GM10266 (cell line): Measurements from ENCODE around the gene ANK2.

Experiments used
- DNase-seq: peaks from one replicate; pipeline ENCODE4 v3.0.0; 2012; ENCODE audit errors: extremely low spot score
- TF ChIP-seq, protein P1 (sequence below): IDR thresholded peaks from 2 replicates; pipeline ENCODE4 v1.5.1; 2012; ENCODE audit warnings: mild to moderate bottlenecking, low read depth; ENCODE audit not compliant: control insufficient read depth, insufficient read depth; ENCODE audit errors: missing control alignments

Gene ANK2

DNA sequence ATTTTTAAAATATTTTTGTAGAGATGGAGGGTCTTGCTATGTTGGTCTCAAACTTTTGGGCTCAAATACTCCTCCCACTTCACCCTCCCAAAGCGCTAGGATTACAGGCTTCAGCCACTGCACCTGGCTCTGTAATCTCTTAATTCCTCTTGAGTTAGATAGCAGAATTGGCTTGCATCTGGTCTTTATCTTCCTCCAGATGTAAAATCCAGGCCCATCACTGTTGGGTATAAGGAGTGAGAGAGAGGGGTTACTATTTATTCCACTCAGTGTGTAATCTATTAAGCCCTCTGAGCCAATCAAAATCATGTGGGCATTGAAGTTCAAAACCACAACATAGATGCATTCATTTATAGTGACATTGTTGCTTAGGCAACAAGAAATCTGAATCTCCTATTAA, 33.9 kb downstream of the ANK2 start:
- DNase-seq, result no peak

GRCh38 chr4:113086172-113086695, 36.8 kb downstream of the ANK2 start:
- TF ChIP-seq, protein P1, sequence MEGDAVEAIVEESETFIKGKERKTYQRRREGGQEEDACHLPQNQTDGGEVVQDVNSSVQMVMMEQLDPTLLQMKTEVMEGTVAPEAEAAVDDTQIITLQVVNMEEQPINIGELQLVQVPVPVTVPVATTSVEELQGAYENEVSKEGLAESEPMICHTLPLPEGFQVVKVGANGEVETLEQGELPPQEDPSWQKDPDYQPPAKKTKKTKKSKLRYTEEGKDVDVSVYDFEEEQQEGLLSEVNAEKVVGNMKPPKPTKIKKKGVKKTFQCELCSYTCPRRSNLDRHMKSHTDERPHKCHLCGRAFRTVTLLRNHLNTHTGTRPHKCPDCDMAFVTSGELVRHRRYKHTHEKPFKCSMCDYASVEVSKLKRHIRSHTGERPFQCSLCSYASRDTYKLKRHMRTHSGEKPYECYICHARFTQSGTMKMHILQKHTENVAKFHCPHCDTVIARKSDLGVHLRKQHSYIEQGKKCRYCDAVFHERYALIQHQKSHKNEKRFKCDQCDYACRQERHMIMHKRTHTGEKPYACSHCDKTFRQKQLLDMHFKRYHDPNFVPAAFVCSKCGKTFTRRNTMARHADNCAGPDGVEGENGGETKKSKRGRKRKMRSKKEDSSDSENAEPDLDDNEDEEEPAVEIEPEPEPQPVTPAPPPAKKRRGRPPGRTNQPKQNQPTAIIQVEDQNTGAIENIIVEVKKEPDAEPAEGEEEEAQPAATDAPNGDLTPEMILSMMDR, result no peak
- DNase-seq, result no peak

More for the DNA sequence above, 33.9 kb downstream of the ANK2 start:
- TF ChIP-seq, protein P1, result no peak

GRCh38 chr4:113088050-113088449, 38.6 kb downstream of the ANK2 start:
- DNase-seq, result no peak
- TF ChIP-seq, protein P1, result no peak

GRCh38 chr4:113090954-113091353, 41.5 kb downstream of the ANK2 start:
- TF ChIP-seq, protein P1, result no peak

DNA sequence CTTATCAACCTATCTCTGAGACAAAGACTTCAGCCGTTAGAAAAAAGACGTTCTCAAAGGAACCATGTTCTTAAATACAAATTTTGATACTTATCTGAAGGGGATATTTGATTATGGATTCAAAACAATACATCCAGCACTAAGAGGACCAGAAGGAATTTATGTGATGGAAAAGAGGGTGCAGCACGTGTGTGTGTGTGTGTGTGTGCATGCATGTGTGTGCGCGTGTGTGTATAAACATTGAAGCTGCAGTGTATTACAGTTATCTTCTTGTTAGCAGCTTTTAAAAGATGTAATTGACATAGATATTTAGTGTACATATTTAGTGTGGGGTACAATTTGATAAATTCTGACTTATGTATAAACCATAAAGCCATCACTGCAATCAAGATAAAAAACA, 44.9 kb downstream of the ANK2 start:
- no peak for DNase-seq
- TF ChIP-seq, protein P1, result no peak

More at GRCh38 chr4:113090954-113091353, 41.5 kb downstream of the ANK2 start:
- DNase-seq, result no peak

DNA sequence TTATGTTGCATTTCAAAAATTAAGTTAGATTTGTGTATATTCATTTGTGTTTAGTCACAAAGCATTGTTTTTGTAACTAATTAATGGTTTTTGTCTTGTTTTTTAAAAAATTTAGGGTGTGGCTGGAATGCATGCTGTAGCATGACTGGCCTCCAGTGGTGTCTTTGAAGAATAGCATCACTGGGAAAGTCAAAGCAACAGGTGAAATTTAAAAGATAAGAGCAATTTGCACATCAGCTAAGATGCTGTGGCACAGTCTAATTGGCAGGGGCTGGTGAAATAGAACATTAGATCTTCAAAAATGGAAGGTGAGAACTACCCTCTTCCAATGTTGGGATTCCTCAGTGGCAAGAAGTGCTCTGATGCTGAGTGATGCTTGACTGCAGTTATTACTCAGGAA, 45.3 kb downstream of the ANK2 start:
- DNase-seq, result peak; percentile 15

GRCh38 chr4:113101669-113102068, 52.2 kb downstream of the ANK2 start:
- DNase-seq, result no peak
- TF ChIP-seq, protein P1, result no peak

More for the DNA sequence above, 45.3 kb downstream of the ANK2 start:
- TF ChIP-seq, protein P1, result peak; percentile 62
